NCI-H1436 treated with DMSO at 0.1 percent for 48 hours (cell line): ENCODE data around the gene TSTD2.

ENCODE experiments used
- DNase-seq: peaks from one replicate; lab custom pipeline; 2025; lab: John Stamatoyannopoulos, UW

Gene TSTD2

GRCh38 chr9:97562542-97562941 lies 70.6 kb downstream of the TSTD2 start:
- DNase-seq, result no peak

- no peak for DNase-seq
Measured at GRCh38 chr9:97561501-97561900, 71.7 kb downstream of the TSTD2 start.

DNA sequence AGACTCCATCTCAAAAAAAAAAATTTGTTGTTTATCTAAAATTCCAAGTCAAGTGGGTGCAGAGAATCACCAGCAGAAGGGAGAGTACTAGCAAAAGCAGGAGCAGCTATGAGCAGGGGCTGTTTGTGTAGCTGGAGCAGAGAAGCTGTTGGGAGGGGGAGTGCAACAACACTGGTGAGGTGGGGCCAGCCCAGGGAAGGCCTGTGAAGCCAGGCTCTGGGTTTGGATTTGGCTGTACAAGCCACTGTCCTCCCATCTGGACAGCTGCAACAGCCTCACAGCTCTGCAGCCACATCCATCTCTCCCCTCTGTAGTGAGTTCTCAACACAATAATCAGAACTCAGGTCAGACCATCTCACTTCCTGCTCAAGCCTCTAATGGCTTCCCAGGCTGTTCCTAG lies 72.3 kb downstream of the TSTD2 start:
- DNase-seq, result no peak

GRCh38 chr9:97560154-97560553 lies 73.0 kb downstream of the TSTD2 start:
- DNase-seq, result no peak

- no peak for DNase-seq
Measured at GRCh38 chr9:97559111-97559514, 74.1 kb downstream of the TSTD2 start.

DNA sequence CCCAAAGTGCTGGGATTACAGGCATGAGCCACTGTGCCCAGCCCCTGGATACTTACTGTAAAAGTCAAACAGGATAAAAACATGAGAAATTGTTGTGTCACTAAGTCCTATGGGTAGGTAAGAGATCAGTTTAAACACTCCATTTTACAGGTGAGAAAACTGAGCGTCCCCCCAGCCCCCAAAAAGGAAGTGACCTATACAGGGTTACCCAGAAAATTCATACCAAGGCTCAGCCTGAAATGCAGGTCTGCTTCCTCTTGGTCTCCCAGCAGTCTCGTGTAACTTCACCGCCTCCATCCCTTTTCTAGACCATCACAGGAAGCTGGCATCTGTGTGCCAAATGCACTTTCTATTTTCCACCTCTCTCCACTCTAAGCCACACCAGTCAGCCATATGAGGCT lies 74.5 kb downstream of the TSTD2 start:
- no peak for DNase-seq

- DNase-seq, result no peak
Measured at GRCh38 chr9:97557606-97558095, 75.5 kb downstream of the TSTD2 start.

- no peak for DNase-seq
Measured at GRCh38 chr9:97556721-97557605, 76.2 kb downstream of the TSTD2 start.

DNA sequence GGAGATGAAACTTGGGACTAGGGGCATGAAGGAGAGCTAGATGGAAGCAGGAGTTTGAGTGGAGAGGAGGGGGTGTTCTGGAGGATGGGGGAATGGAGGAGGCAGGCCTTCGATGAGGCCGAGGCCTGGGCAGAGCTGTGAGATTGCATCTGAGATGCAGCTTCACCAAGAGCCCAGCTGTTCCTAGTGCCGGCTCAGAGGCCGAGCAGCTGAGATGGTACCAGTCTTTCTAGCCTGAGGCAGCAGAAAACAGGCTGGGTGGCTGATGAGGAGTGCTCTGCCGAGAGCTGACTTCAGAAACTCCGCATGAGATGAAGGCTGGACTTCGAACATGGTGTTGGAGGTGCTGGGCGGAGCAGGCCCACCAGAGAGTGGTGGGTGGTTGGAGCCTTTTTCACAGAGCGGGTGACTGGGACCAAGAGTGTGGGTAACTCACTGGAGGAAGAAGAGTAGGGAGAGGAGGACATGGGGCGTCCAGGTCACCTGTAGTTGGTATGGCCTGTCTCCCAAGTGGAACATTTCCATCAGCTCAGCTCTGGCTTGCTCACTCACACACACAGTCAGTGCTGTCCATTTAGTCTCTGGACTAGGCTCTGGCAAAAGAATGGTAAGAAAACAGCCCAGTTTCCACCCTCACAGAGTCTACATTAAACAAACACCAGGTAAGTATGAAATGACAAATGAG lies 77.0 kb downstream of the TSTD2 start:
- DNase-seq, result no peak

- peak; percentile 36 for DNase-seq
Measured at GRCh38 chr9:97555164-97555563, 78.0 kb downstream of the TSTD2 start.

DNA sequence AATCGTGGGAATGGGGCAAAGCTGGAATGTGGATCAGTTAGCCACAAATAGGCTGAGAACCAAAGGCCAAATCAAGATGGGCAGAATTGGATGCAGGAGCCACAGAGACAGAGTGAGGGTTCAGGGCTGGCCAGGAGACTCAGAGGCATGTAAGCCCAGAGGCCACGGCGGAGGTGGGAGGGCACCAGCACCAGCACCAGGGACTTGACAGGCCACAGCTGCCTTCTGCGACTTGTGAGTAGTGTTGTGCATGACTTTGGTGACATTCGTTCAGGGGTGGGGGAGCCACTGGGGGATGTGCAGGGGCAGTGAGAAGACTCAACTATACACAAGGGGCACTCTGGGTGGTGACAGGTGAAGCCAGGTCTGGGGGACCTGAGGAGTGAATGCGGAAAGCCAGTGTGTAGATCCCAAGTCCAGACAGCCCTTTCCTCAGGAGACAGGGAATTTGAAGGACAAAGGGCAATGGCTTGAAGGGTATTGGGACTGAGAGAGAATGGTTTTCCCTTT lies 78.5 kb downstream of the TSTD2 start:
- no peak for DNase-seq

- no peak for DNase-seq
Measured at GRCh38 chr9:97553841-97554240, 79.3 kb downstream of the TSTD2 start.

GRCh38 chr9:97553141-97553540 lies 80.0 kb downstream of the TSTD2 start:
- DNase-seq, result no peak

DNA sequence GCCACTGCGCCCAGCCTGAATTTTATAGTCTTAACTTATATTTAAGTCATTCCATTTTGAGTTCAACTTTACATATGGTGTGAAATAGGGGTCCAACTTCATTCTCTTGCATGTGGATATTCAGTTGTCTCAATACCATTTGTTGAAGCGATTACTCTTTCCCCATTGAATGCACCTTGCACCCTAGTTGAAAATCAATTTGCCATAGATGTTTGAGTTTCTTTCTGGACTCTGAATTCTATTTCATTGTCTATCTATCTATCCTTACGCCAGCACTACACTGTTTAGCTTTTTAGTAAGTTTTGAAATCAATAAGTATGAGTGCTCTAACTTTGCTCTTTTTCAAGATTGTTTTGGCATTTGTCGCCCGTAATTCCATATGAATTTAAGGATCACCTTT lies 81.9 kb downstream of the TSTD2 start:
- no peak for DNase-seq

DNA sequence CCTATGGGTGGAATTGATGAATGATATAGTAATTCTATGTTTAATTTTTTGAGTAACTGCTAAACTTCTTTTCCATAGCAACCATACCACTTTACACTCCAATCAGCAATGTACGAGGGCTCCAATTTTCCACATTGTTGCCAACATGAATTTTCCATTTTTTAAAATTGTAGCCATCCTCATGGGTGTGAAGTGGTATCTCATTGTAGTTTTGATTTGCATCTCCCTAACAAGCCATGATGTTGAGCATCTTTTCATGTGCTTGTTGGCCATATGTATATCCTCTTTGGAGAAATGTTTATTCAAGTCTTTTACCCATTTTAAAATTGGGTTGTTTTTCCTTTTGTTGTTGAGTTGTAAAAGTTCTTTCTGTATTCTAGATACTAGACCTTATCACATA lies 82.8 kb downstream of the TSTD2 start:
- no peak for DNase-seq
